NB4 (cell line): ENCODE data around the gene PCDH8.

Experiments
- CTCF ChIP-seq: IDR thresholded peaks from one replicate; pipeline ENCODE4 v1.5.1; 2012; ENCODE audit warnings: low read depth, low read length
- MAX ChIP-seq: IDR thresholded peaks from 2 replicates; pipeline ENCODE4 v1.6.1; 2011; ENCODE audit warnings: low read depth, low read length
- POLR2A ChIP-seq: IDR thresholded peaks from 2 replicates; pipeline ENCODE4 v1.6.1; 2011; ENCODE audit warnings: mild to moderate bottlenecking; ENCODE audit not compliant: insufficient read length; ENCODE audit errors: extremely low read depth

- TF ChIP-seq POLR2A (no peak), CTCF (no peak), MAX (no peak)
These were observed 34.3 kb upstream of the PCDH8 start for GRCh38 chr13:52882785-52883184.
